ENCODE data around the gene MAL.

The MAL gene

DNA sequence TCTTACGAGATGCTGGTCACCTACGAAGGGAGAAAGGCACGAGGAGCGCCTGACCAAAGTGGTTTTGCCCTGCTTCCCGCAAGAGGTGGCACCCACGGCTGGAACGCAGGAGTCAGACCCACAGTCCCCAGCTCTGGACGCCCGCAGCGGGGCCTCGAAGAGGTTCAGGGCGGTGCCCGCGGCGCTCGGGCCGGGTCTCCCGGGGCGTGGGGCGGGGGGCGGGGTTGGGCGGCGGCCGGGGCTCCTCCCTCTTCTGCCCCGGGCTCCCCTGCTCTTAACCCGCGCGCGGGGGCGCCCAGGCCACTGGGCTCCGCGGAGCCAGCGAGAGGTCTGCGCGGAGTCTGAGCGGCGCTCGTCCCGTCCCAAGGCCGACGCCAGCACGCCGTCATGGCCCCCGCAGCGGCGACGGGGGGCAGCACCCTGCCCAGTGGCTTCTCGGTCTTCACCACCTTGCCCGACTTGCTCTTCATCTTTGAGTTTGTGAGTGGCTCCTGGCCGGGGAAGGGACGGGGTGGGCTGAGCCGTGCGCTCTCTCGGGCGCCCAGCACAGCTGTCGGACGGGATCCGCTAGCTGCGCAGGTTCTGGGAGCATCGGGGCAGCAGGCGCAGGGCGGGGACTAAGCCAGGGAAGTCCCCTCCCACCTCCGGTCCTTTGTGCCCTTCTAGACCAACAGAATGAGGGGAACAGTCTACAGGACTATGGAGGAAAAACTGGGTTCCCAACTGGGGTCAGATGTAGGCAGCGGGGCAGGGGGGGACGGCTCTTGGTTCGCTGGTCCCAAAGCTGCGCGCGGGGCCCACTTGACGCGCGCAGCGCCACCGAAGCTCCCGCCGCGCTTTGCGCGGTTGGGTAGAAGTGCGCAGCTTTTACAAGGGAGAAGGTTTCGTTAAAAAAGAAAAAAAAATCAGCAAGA is at the start of gene MAL:
MAL (plus strand) TSS at position 303 of the 914 bp plus-strand sequence; CDS start at position 388, 85 bp downstream.
- peak; percentile 42 to 66 (median 57) for DNase-seq

DNA sequence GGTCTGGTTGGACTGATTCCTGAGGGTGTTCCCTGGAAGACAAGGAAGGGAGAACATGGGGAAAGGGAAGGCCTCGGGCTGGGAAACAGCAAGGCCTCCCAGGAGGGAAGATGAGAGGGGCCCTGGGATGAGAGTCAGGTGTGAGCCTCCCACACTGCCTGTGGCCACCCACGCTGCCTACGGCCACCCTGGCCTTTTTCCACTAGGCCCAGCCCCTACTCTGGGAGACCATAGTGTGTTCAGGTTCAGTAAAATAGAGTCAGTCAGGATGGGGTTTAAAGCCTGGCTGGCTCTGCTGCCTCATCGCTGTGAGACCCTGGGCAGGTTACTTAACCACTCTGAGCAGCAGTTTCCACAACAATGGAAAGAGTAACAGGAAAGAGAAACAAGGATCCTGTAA is 47.7 kb upstream of the MAL start:
- DNase-seq: no peak

GRCh38 chr2:94978917-94979316 is 46.6 kb upstream of the MAL start:
- DNase-seq: no peak

DNA sequence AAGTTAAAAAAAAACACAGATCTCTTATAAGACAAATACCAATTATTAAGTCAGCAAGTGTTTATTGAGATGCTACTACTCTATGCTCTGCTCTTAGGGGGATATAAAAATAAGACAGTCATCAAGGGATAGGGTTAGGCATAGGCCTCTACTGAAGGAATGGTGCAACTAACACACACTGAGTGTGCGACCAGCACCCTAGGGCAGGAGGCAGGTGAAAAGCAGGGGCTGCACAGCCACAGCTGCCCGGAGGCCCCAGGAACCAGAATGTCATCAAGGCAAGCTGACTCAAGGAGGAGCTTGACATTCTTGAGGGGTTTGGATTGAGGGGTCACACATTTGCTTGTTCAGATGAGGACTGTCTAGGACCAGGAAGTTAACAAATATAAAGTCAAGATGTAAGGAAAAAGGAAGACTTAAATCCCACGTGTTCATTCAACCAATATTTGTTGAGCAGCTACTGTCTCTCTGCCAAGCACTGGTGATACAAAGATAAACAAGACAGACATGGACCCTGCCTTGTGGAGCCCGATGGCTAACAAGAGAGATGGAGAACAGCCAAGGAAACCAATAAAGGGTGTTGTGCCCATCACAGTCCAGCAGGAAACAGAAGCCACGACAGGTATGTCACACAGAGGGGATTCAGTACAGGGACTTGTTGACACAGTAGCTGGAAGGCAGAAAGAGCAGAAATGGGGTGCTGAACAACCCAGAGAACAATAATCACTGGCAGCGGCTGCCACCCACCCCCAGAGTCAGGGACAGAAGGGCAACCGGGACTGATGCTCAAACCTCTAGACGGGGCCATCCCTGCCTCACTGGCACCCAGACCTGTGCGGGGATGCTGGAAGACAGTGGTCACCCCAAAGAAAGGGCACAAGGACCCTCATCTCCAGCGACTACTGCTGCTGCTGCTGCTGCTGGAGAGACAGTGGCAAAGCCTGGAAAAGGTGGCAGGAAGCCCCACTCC is 45.8 kb upstream of the MAL start:
- DNase-seq: no peak

DNA sequence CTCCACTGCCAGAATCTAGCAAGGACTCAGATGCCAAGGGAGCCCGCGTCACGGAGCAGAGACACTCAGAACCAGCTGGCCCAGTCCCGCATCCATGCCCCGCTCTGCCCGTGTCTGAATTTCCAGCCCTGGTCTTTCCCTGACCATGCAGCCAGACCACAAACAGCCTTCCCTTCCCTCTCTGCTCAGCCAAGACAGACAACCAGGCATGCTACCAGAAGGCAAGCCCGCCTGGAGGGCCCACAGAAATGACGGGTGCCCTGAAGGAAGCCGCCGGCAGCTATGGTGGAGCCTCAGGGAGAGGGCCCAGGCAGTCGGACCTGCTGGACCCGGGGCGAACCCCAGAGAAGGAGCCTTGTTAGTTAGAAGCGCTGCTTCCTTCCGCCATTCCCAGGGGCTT is 45.1 kb upstream of the MAL start:
- DNase-seq: no peak

DNA sequence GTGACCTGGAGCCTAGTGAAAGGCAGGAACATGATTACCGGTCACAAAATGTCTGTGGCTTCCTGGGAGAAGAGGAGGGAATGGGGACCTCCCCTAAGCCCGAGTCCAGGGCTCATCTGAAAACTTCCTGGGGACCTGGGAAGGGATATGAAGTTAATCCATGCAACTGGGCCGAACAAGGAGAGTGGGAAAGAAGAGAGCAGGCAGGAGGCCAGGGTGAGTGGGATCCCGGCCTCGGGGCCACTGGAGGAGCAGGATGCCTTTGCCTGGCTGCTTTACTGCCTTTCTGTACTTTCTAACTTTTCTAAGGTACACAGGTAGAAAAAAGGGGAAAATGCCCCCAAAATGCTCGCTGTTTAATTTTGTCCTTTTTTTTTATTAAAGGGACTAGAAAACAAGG is 43.4 kb upstream of the MAL start:
- no peak for DNase-seq

- no peak for DNase-seq
Measured at GRCh38 chr2:94982675-94983074, 42.8 kb upstream of the MAL start.

DNA sequence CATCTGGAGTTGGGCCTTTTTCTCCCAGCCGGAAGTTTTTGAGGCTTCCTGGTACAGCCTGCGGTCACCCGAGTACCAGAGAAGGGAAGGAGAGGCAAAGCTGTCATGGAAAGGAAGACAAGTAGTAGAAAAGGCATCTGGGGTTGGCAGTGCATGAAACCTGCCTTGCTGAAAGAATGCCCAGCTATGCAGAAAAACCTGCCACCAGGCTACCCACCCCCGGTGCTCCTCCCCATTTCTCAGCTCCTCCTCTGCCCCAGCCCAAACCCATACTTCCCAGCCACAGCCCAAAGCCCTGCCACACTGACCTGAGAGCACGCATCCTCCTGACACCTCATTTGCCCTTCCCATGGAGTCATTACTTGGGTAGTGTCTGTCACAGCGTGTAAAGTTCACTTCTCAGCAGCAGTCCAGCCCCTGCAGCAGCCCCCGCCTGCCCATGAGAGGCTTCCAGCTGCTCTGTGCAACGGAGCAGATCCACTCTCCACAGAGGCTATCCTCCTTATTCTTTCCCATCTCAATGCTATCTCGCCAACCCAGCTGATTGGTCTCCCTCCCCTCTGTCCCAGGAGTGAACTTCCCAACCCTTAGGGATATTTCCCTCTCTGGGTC is 40.4 kb upstream of the MAL start:
- no peak for DNase-seq

DNA sequence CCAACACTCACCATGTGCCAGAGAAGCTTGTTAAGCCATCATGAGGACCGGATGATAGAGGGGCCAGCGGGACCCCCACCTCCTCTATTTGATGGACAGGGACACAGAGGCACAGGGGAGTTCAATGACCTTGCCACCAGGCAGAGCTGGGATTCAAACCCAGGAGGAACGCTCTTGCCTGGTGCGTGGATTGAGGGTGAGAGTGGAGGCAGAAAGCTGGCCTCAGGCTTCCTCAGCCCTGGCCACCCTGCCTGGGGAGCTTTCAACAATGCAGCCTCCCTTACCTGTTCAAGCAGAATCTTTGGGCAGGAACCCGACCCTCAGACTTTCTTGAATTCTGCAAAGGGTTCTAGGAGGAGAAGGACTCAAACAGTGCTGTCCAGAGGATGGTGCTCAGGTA is 39.9 kb upstream of the MAL start:
- DNase-seq: no peak

GRCh38 chr2:94986392-94986963 is 39.0 kb upstream of the MAL start:
- DNase-seq: peak in 3 of 6 experiments; percentile 12 to 25 (median 19)

- no peak for DNase-seq
Measured at GRCh38 chr2:94987074-94988020, 38.2 kb upstream of the MAL start.

DNA sequence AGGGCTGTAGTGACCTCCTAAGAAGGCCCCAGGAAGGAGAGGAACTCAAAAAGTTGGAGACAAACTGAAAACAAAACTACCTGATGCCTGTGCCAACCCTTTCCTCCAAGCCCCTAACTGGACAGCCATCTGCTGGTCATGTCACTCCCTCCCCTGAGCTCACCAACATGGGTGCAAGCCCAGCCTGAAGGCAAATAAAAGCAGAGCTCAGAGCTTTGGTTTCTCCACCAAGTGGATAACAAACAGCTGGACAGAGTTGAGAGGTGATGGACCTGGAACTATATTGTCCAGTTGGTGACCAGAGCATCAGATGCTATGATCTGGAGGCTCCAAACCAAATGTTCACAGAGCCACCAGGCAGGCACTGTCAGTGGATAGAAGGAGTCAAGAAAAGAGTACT is 34.6 kb upstream of the MAL start:
- no peak for DNase-seq

GRCh38 chr2:94992360-94992759 is 33.1 kb upstream of the MAL start:
- DNase-seq: no peak

GRCh38 chr2:94993176-94994062 is 32.1 kb upstream of the MAL start:
- DNase-seq: no peak

- no peak for DNase-seq
Measured at GRCh38 chr2:94994063-94994913, 31.2 kb upstream of the MAL start.

- no peak for DNase-seq
Measured at GRCh38 chr2:94994914-94995552, 30.5 kb upstream of the MAL start.

DNA sequence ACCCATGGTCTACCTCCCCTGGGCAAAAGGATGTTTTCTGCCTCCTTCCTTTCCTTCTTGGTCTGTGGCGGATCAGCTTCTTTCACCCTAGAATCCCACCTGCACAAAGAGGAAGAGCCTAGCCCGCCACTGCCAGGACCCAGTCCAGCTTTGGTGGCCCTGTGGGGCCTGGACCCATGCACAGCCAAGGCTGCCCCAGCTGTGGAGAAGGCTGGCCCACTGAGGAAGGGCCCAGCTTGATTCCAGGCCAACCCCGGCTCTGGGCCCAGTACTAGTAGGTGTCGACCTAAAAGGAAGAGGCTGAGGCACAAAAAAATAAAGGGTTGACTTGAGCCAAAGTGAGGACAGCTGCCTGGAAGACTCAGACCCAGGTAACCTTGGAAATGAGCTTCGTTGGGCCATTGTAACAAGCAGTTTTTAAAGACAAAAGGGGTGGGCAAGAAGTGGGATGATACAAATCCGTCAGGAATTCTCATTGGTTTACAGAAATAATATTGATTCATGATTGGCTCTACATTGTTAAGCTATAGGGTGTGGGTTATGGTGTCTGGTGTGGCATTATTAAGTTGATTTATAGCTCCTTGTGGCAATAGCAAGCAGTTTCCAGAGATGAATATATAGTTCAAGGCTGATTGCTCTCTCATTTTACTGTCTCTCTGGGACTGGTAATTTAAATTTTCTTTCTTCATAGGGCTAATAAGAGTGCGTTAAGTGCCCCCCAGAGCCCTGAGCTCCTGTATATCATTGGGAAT is 29.8 kb upstream of the MAL start:
- DNase-seq: no peak

Data from stimulated activated naive CD4-positive, alpha-beta T cell (primary cell).